ENCODE data around the gene RASGRP2. TPM values are rescaled to one million over a fixed set of nuclear protein-coding genes. Genes with fewer than 3 reads are reported as not detected.

The RASGRP2 gene
- total RNA-seq, 2 donors from 2014 or later: 0.86 to 1.9 TPM

- DNase-seq: peak; percentile 92
- Mint-ChIP-seq H3K27me3 (ENCODE audit: insufficient read depth) (no peaks in the 10 kb centered on the region), H3K4me1 (peaks cover 39% of the 10 kb centered on the region), H3K36me3 (ENCODE audit: low read depth) (peaks cover 26% of the 10 kb centered on the region), H3K4me3 (no peak within 1 kb of the TSS), H3K9me3 (no peaks in the 10 kb centered on the region), H3K27ac (peak within 1 kb of the TSS; percentile 84)
- Histone ChIP-seq H3K36me3 (ENCODE audit: control insufficient read depth, insufficient read depth, low read length) (peaks cover 29% of the 10 kb centered on the region), H3K27ac (ENCODE audit: low read depth, low read length) (peak within 1 kb of the TSS; percentile 30), H3K4me3 (ENCODE audit: low read length) (no peak within 1 kb of the TSS), H3K27me3 (ENCODE audit: control insufficient read depth, insufficient read depth, low read length, poor library complexity, severe bottlenecking) (no peaks in the 10 kb centered on the region), H3K9me3 (ENCODE audit: control insufficient read depth, low read length) (no peaks in the 10 kb centered on the region), H3K9ac (ENCODE audit: extremely low read depth, low read length, poor library complexity, severe bottlenecking) (no peak within 1 kb of the TSS), H3K4me1 (ENCODE audit: control insufficient read depth, insufficient read depth, low read length) (peaks cover 16% of the 10 kb centered on the region)
- no peak for TF ChIP-seq CTCF (conservative IDR thresholded peaks at IDR 0.05)
- WGBS, 2 experiments (ENCODE audit: insufficient coverage in 1 of 2, insufficient read length in 1 of 2): 60 to 62% methylated on average over 10 to 24 of the region's 24 CpGs
These were observed 16.1 kb upstream of the RASGRP2 start, which contains the start of gene PYGM for GRCh38 chr11:64759722-64760719. TSS of gene PYGM (minus strand) at chr11:64759974. CDS start at chr11:64759898, 76 bp downstream.

- no peak overlapping the region for H3K4me3 Mint-ChIP-seq
- H3K4me3 ChIP-seq (ENCODE audit: low read length): no peak overlapping the region
- DNase-seq: no peak
These were observed 15.3 kb upstream of the RASGRP2 start for GRCh38 chr11:64759131-64759721.

More at GRCh38 chr11:64759131-64759721, 15.3 kb upstream of the RASGRP2 start:
- no peak for TF ChIP-seq CTCF (conservative IDR thresholded peaks at IDR 0.05)
- Histone ChIP-seq H3K4me1 (ENCODE audit: control insufficient read depth, insufficient read depth, low read length) (peaks cover 9% of the 10 kb centered on the region), H3K27ac (ENCODE audit: low read depth, low read length) (peak overlapping the region; percentile 30), H3K36me3 (ENCODE audit: control insufficient read depth, insufficient read depth, low read length) (peaks cover 21% of the 10 kb centered on the region), H3K27me3 (ENCODE audit: control insufficient read depth, insufficient read depth, low read length, poor library complexity, severe bottlenecking) (no peaks in the 10 kb centered on the region), H3K9ac (ENCODE audit: extremely low read depth, low read length, poor library complexity, severe bottlenecking) (no peak overlapping the region), H3K9me3 (ENCODE audit: control insufficient read depth, low read length) (no peaks in the 10 kb centered on the region)
- 79 to 87% methylated on average over 10 to 21 of the region's 21 CpGs for WGBS, 2 experiments (ENCODE audit: insufficient coverage in 1 of 2, insufficient read length in 1 of 2)
- Mint-ChIP-seq H3K9me3 (no peaks in the 10 kb centered on the region), H3K27me3 (ENCODE audit: insufficient read depth) (no peaks in the 10 kb centered on the region), H3K36me3 (ENCODE audit: low read depth) (peaks cover 18% of the 10 kb centered on the region), H3K27ac (peak overlapping the region; percentile 84), H3K4me1 (peaks cover 31% of the 10 kb centered on the region)
